SK-N-SH treated with all-trans-retinoic acid at 6 μM for 48 hours (cell line): ENCODE data around the gene FRA10AC1.

Experiments used
- ATAC-seq: fragments of 200-7000 bp; cut with Tn5 transposase; 3 replicates; pipeline ENCODE4 v1.9.1; 2020; ENCODE audit warnings: mild to moderate bottlenecking, moderate library complexity
- ARNTL ChIP-seq: fragments of 450-650 bp; formaldehyde crosslinking; IDR thresholded peaks from 2 replicates; pipeline ENCODE4 v1.5.0; 2020; ENCODE audit warnings: low read depth, mild to moderate bottlenecking, moderate library complexity, borderline replicate concordance
- BACH2 ChIP-seq: fragments of 250-450 bp; sonication (Bioruptor Pico); IDR thresholded peaks from 2 replicates; pipeline ENCODE4 v1.9.0; 2021; ENCODE audit warnings: mild to moderate bottlenecking, borderline replicate concordance
- CREB5 ChIP-seq: fragments of 250-450 bp; sonication (Bioruptor Pico); IDR thresholded peaks from 2 replicates; pipeline ENCODE4 v1.5.1; 2020; ENCODE audit warnings: low read depth, mild to moderate bottlenecking, moderate library complexity
- CSRNP3 ChIP-seq: fragments of 250-450 bp; sonication (Bioruptor Pico); IDR thresholded peaks from 2 replicates; pipeline ENCODE4 v1.5.1; 2021; ENCODE audit warnings: mild to moderate bottlenecking, moderate library complexity
- ESRRG ChIP-seq: fragments of 250-450 bp; sonication (Bioruptor Pico); IDR thresholded peaks from 2 replicates; pipeline ENCODE4 v1.6.1; 2021; ENCODE audit warnings: mild to moderate bottlenecking
- OSR1 ChIP-seq: fragments of 250-450 bp; sonication (Bioruptor Pico); IDR thresholded peaks from 2 replicates; pipeline ENCODE4 v1.8.0; 2022; ENCODE audit warnings: moderate library complexity, mild to moderate bottlenecking, inconsistent platforms
- PPARA ChIP-seq: fragments of 250-450 bp; sonication (Bioruptor Pico); IDR thresholded peaks from 2 replicates; pipeline ENCODE4 v1.5.0; 2020; ENCODE audit warnings: mild to moderate bottlenecking, borderline replicate concordance
- RARB ChIP-seq: fragments of 250-450 bp; sonication (Bioruptor Pico); IDR thresholded peaks from 2 replicates; pipeline ENCODE4 v1.8.0; 2021; ENCODE audit warnings: mild to moderate bottlenecking, moderate library complexity
- TCF4 ChIP-seq: fragments of 250-450 bp; sonication (Bioruptor Pico); IDR thresholded peaks from 2 replicates; pipeline ENCODE4 v1.8.0; 2021; ENCODE audit warnings: mild to moderate bottlenecking, moderate library complexity, borderline replicate concordance
- TOX ChIP-seq: fragments of 250-450 bp; sonication (Bioruptor Pico); IDR thresholded peaks from 2 replicates; pipeline ENCODE4 v1.8.0; 2021; ENCODE audit warnings: mild to moderate bottlenecking, moderate library complexity, borderline replicate concordance
- ZC3H10 ChIP-seq: fragments of 250-450 bp; sonication (Bioruptor Pico); IDR thresholded peaks from 2 replicates; pipeline ENCODE4 v1.5.1; 2021; ENCODE audit warnings: mild to moderate bottlenecking, moderate library complexity
- ZFP30 ChIP-seq: fragments of 450-650 bp; formaldehyde crosslinking; IDR thresholded peaks from 2 replicates; pipeline ENCODE4 v1.5.0; 2022; ENCODE audit warnings: mild to moderate bottlenecking, moderate library complexity
- ZNF70 ChIP-seq: fragments of 450-650 bp; formaldehyde crosslinking; IDR thresholded peaks from 2 replicates; pipeline ENCODE4 v1.5.0; 2020; ENCODE audit warnings: mild to moderate bottlenecking, moderate library complexity
- ZNF8 ChIP-seq: fragments of 450-650 bp; formaldehyde crosslinking; IDR thresholded peaks from 2 replicates; pipeline ENCODE4 v1.5.0; 2020; ENCODE audit warnings: mild to moderate bottlenecking, moderate library complexity
- TF ChIP-seq, protein P1 (sequence below): fragments of 250-450 bp; sonication (Bioruptor Pico); IDR thresholded peaks from 2 replicates; pipeline ENCODE4 v1.5.0; 2020; ENCODE audit warnings: mild to moderate bottlenecking, moderate library complexity
- TF ChIP-seq, protein P2 (sequence below): fragments of 250-450 bp; sonication (Bioruptor Pico); IDR thresholded peaks from 2 replicates; pipeline ENCODE4 v1.8.0; 2021; ENCODE audit warnings: low read depth, mild to moderate bottlenecking, moderate library complexity, borderline replicate concordance
- TF ChIP-seq, protein P3 (sequence below): fragments of 250-450 bp; sonication (Bioruptor Pico); IDR thresholded peaks from 2 replicates; pipeline ENCODE4 v1.8.0; 2020; ENCODE audit warnings: mild to moderate bottlenecking, moderate library complexity, borderline replicate concordance

The FRA10AC1 gene

GRCh38 chr10:93746844-93747284 lies 44.5 kb upstream of the FRA10AC1 start (continued):
- TF ChIP-seq, protein P1, sequence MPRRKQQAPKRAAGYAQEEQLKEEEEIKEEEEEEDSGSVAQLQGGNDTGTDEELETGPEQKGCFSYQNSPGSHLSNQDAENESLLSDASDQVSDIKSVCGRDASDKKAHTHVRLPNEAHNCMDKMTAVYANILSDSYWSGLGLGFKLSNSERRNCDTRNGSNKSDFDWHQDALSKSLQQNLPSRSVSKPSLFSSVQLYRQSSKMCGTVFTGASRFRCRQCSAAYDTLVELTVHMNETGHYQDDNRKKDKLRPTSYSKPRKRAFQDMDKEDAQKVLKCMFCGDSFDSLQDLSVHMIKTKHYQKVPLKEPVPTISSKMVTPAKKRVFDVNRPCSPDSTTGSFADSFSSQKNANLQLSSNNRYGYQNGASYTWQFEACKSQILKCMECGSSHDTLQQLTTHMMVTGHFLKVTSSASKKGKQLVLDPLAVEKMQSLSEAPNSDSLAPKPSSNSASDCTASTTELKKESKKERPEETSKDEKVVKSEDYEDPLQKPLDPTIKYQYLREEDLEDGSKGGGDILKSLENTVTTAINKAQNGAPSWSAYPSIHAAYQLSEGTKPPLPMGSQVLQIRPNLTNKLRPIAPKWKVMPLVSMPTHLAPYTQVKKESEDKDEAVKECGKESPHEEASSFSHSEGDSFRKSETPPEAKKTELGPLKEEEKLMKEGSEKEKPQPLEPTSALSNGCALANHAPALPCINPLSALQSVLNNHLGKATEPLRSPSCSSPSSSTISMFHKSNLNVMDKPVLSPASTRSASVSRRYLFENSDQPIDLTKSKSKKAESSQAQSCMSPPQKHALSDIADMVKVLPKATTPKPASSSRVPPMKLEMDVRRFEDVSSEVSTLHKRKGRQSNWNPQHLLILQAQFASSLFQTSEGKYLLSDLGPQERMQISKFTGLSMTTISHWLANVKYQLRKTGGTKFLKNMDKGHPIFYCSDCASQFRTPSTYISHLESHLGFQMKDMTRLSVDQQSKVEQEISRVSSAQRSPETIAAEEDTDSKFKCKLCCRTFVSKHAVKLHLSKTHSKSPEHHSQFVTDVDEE, result peak; percentile 32; the same call in 1 of the 2 replicates
- TF ChIP-seq, protein P2, sequence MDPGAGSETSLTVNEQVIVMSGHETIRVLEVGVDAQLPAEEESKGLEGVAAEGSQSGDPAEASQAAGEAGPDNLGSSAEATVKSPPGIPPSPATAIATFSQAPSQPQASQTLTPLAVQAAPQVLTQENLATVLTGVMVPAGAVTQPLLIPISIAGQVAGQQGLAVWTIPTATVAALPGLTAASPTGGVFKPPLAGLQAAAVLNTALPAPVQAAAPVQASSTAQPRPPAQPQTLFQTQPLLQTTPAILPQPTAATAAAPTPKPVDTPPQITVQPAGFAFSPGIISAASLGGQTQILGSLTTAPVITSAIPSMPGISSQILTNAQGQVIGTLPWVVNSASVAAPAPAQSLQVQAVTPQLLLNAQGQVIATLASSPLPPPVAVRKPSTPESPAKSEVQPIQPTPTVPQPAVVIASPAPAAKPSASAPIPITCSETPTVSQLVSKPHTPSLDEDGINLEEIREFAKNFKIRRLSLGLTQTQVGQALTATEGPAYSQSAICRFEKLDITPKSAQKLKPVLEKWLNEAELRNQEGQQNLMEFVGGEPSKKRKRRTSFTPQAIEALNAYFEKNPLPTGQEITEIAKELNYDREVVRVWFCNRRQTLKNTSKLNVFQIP, result no peak
- TF ChIP-seq CREB5 (CRISPR knock-in tag) (peak; percentile 98), ZNF8 (CRISPR knock-in tag) (no peak), ESRRG (no peak), ZNF70 (CRISPR knock-in tag) (no peak), BACH2 (CRISPR knock-in tag) (no peak)

DNA sequence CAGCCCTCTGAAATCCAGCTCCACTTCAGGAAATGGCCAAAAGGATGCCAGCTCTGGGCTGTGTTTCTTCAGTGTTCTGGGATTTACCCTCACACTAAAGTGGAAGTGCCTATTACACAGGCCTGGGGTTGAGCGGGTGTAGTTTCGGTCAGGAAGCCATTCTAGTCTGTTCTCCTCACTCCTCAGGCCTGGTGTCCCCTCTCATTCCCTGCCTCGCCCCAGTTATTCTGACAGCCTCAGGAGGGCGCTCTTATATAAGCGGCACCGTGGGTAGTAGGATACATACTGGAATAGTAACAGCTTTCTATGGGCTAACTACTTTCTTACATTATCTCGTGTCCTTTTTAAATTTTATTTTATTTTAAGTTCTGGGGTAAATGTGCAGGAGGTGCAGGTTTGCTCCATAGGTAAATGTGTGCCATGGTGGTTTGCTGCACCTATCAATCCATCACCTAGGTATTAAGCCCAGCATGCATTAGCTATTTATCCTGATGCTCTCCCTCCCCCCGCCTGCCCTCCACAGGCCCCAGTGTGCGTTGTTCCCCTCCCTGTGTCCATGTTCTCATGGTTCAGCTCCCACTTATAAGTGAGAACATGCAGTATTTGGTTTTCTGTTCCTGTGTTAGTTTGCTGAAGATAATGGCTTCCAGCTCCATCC lies 43.1 kb upstream of the FRA10AC1 start:
- peak; percentile 71 for ATAC-seq
- TF ChIP-seq RARB (CRISPR knock-in tag), result no peak
- TF ChIP-seq, protein P1, result no peak
- TF ChIP-seq PPARA, result no peak
- no peak for TF ChIP-seq ARNTL
- TF ChIP-seq ZC3H10, result no peak
- TF ChIP-seq ZNF8 (CRISPR knock-in tag), result no peak
- no peak for TF ChIP-seq OSR1
- TF ChIP-seq BACH2 (CRISPR knock-in tag), result no peak
- no peak for TF ChIP-seq TOX (CRISPR knock-in tag)
- TF ChIP-seq TCF4 (CRISPR knock-in tag), result no peak
- no peak for TF ChIP-seq ZFP30 (CRISPR knock-in tag)

- no peak for ATAC-seq
- TF ChIP-seq, protein P1, result no peak
- no peak for TF ChIP-seq ZC3H10
- TF ChIP-seq ZNF8 (CRISPR knock-in tag), result no peak
- TF ChIP-seq CREB5 (CRISPR knock-in tag), result no peak
- TF ChIP-seq, protein P3, sequence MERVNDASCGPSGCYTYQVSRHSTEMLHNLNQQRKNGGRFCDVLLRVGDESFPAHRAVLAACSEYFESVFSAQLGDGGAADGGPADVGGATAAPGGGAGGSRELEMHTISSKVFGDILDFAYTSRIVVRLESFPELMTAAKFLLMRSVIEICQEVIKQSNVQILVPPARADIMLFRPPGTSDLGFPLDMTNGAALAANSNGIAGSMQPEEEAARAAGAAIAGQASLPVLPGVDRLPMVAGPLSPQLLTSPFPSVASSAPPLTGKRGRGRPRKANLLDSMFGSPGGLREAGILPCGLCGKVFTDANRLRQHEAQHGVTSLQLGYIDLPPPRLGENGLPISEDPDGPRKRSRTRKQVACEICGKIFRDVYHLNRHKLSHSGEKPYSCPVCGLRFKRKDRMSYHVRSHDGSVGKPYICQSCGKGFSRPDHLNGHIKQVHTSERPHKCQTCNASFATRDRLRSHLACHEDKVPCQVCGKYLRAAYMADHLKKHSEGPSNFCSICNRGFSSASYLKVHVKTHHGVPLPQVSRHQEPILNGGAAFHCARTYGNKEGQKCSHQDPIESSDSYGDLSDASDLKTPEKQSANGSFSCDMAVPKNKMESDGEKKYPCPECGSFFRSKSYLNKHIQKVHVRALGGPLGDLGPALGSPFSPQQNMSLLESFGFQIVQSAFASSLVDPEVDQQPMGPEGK (CRISPR knock-in tag), result no peak
- no peak for TF ChIP-seq CSRNP3 (CRISPR knock-in tag)
- TF ChIP-seq OSR1, result no peak
Measured at GRCh38 chr10:93742633-93743349, 40.4 kb upstream of the FRA10AC1 start.
